ENCODE data around the gene C12orf57.

Gene C12orf57

GRCh38 chr12:6966351-6966750 is 22.5 kb downstream of the C12orf57 start:
- no peak for DNase-seq

DNA sequence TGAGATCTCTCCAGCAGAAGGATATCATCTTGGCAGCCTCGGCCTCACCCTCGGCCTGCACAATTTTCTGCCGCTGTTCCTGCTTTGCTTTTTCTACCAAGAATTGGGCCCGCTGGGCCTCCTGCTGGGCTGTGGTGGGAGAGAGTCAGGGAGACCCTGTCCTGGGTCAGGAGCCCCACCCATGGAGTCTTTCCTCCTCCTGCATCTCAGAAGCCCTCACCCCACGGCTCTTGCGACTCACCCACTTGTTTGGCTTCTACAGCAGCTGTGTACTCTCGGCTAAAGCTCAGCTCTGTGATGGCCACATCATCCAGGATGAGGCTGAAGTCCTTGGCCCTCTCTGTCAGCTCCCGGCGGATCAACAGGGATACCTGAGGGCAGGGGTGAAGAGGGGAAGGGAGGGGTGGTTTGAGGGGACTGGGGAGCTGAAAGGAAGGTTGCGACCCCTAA is 23.9 kb downstream of the C12orf57 start:
- DNase-seq, result no peak

DNA sequence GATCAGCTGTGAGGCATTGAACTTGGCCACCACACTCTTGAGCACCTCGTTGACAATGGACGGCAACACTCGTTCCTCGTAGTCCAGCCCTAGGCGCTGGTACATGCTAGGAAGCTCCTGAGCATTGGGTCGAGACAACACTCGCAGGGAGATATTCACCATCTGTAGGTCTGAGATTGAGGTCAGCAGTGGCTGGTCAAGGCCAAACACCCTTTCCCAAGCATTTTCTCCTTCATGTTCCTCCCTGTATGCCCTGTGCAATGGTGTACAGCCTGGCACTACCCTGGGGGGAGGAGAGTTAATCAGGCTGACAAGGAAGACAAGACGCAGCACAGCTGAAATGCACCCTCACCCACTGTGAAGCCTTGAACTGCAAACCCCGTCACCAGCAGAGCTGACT is 24.6 kb downstream of the C12orf57 start:
- no peak for DNase-seq

GRCh38 chr12:6970096-6970527 is 26.3 kb downstream of the C12orf57 start:
- DNase-seq, result no peak

GRCh38 chr12:6974180-6974579 is 30.4 kb downstream of the C12orf57 start:
- DNase-seq, result no peak

DNA sequence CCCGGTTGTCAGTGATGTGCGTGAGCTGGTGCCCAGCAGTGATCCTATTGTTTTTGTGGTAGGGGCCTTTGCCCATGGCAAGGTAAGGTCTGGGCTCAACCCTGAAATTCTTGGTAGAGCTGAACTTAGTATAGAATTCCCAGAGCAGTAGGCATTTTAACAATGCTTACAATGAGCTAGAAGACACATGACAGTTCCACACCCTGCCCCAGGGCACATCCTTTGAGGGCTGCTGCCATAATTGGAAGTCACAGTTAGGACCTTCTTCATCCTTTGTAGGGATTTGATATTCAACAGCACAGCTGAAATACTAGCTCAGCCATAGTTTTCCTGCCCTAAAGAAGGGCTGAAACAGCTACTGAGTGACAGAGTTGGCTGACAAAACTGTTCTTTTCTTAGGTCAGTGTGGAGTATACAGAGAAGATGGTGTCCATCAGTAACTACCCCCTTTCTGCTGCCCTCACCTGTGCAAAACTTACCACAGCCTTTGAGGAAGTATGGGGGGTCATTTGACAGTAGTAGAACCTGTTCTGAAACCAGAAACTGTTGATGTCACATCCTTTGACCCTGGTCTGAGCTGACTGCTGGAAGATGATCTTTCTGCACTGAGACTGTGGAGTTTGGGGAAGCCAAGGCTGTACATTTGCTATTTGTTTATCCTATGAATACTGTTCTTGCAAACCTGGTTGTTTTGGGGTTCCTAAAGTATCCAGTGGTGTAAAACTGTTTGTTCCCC is 31.6 kb downstream of the C12orf57 start:
- DNase-seq, result no peak

- DNase-seq, result no peak
These were observed 33.8 kb downstream of the C12orf57 start for GRCh38 chr12:6977653-6978052.

DNA sequence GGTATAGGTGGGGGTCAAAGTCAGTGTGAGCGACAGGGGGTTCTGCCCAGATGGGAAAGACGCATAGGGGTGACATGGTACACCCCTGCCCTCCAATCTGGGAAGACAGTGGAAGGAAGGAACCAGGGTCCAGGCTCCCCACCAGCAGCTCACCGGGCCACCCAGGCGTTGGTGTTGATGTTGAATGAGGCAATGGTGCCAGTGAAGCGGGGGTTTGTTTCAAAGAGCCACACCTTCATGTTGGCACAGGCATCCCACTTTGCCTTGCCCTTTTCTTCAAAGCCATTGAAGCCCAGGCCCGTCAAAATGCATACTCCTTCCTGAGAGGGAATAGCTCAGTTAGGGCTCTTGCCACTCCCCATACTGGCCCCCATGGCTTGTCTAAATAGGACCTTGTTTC is 34.4 kb downstream of the C12orf57 start:
- DNase-seq, result no peak

DNA sequence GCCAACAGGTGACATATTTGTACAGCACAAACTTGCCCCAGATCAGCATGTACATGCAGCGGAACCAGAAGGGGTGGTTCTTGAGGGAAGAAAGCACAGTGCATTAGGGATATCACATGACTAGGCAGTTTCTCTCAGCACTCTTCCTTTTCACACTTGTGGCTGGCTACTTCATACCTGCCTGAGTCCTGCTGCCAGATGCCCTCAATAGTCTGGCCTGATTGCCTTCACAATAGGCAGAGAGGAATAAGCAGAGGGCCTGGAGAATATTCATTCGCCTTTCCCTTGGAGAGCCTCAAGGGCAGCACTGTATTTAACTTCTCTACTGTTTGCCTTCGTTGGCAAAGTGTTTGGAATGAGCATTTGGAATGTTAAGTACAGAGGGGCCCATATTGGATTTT is 34.8 kb downstream of the C12orf57 start:
- no peak for DNase-seq

GRCh38 chr12:6979021-6979420 is 35.2 kb downstream of the C12orf57 start:
- no peak for DNase-seq

DNA sequence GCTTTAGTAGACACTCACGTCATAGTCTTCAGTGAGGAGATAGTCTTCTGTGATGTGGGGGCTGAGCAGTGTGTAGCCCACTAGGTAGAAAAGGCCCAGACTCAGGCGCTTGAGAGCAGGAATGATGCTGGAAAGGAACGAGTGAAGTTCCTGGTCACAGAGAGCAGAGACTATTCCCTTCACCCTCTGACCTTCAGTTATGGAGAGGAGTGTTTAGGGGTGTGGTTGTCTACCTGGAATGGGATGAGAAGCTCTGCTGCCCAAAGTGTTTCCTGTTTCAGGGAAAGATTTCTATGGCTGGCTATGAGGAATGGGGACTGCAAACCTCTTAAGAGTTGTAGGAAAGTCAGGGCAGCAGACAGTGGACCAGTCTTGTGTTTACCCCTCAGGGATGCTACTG is 35.6 kb downstream of the C12orf57 start:
- DNase-seq, result no peak

DNA sequence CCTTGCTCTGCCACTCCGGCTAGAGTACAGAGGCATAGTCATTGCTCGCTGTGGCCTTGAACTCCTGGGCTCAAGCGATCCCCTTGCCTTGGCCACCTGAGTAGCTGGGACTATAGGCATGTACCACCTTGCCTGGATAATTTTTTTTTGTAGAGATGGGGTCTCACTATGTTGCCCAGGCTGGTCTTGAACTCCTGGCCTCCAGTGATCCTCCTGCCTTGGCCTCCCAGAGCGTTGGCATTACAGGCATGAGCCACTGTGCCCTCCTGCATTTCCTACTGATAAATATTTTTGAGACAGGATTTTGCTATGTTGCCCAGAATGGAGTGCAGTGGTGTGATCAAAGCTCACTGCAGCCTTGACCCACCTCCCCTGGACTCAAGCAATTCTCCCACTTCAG is 36.3 kb downstream of the C12orf57 start:
- no peak for DNase-seq

DNA sequence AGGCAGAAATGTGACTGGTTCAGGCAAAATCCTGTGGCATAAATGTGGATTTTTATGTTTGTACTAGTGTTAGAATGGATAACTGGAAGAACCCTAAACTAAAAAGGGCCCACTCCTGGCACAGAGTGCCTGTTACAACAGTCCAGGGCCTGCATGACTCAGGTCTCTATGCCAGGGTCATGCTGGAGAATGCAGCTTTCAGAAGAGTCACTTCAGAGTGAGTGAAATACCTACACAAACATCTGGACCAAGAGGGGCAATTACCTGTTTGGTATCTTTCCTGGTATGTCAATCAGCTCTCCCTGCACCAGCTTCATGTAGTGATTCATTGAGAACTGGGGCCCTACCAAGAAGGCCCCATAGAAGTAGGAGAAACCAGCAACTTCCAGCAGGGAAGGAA is 36.9 kb downstream of the C12orf57 start:
- no peak for DNase-seq

- DNase-seq, result no peak
These were observed 37.6 kb downstream of the C12orf57 start for GRCh38 chr12:6981152-6982052.

DNA sequence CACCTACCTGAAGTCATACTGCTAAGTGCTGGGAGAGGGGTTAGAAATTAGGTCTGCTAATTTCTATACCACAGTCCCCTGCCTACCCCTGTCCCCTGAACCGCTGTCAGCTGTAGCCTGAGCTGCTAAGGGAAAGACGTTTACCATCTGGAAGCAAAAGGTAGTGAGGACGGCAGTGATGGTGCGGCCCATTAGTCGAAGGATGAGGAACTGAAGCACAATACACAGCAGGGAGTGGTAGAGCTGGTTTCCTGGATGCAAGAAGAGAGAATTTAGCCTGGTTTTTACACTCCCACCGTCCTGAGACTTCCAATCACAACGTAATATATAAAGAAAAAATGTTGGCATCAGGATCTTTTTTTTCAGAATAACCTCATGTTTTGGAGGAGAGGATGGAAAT is 38.7 kb downstream of the C12orf57 start:
- no peak for DNase-seq

- no peak for DNase-seq
These were observed 44.2 kb downstream of the C12orf57 start for GRCh38 chr12:6987956-6988553.

Data from CD4-positive, alpha-beta T cell treated with Interleukin-12 subunit alpha and Interleukin-12 subunit beta, for 1 hour (primary cell).